Ishikawa (cell line): ENCODE data around the gene TBC1D13.

ENCODE experiments used
- FOXM1 ChIP-seq: IDR thresholded peaks from 2 replicates; pipeline ENCODE4 v1.6.1; 2012; ENCODE audit warnings: low read depth, borderline replicate concordance
- RAD21 ChIP-seq: IDR thresholded peaks from 2 replicates; pipeline ENCODE4 v1.6.1; 2012; ENCODE audit warnings: low read depth
- TAF1 ChIP-seq: IDR thresholded peaks from 2 replicates; pipeline ENCODE4 v1.6.1; 2012; ENCODE audit warnings: low read depth, mild to moderate bottlenecking
- TF ChIP-seq, protein P1 (sequence below): IDR thresholded peaks from 2 replicates; pipeline ENCODE4 v1.6.1; 2012
- TF ChIP-seq, protein P2 (sequence below): IDR thresholded peaks from 2 replicates; pipeline ENCODE4 v1.6.1; 2012; ENCODE audit warnings: low read depth, mild to moderate bottlenecking

DNA sequence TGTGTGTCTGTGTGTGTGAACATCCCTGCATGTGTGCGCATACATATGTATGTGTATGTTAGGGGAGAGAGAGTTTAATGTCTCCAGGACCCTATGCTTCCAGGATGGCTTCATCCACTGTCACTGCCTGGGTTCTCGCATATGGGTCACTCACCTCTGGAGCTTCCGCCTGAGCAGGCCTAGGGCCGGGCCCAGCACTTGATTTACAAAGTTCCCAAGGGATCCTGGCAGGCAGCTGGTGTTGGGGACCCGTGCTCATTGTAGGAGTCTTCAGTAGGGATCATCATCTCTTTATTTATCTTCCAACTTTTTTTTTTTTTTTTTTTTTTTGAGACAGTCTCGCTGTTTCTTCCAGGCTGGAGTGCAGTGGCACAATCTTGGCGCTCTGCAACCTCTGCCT is 13.0 kb downstream of the TBC1D13 start:
- TF ChIP-seq RAD21 (no peak), TAF1 (no peak), FOXM1 (no peak)
- TF ChIP-seq, protein P1, sequence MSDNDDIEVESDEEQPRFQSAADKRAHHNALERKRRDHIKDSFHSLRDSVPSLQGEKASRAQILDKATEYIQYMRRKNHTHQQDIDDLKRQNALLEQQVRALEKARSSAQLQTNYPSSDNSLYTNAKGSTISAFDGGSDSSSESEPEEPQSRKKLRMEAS, result no peak
- TF ChIP-seq, protein P2, sequence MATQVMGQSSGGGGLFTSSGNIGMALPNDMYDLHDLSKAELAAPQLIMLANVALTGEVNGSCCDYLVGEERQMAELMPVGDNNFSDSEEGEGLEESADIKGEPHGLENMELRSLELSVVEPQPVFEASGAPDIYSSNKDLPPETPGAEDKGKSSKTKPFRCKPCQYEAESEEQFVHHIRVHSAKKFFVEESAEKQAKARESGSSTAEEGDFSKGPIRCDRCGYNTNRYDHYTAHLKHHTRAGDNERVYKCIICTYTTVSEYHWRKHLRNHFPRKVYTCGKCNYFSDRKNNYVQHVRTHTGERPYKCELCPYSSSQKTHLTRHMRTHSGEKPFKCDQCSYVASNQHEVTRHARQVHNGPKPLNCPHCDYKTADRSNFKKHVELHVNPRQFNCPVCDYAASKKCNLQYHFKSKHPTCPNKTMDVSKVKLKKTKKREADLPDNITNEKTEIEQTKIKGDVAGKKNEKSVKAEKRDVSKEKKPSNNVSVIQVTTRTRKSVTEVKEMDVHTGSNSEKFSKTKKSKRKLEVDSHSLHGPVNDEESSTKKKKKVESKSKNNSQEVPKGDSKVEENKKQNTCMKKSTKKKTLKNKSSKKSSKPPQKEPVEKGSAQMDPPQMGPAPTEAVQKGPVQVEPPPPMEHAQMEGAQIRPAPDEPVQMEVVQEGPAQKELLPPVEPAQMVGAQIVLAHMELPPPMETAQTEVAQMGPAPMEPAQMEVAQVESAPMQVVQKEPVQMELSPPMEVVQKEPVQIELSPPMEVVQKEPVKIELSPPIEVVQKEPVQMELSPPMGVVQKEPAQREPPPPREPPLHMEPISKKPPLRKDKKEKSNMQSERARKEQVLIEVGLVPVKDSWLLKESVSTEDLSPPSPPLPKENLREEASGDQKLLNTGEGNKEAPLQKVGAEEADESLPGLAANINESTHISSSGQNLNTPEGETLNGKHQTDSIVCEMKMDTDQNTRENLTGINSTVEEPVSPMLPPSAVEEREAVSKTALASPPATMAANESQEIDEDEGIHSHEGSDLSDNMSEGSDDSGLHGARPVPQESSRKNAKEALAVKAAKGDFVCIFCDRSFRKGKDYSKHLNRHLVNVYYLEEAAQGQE, result no peak
